Activated naive CD8-positive, alpha-beta T cell treated with anti-CD3 and anti-CD28 coated beads for 36 hours (primary cell): Measurements from ENCODE around the gene DPH5. TPM values are rescaled to one million over a fixed set of nuclear protein-coding genes. Genes with fewer than 3 reads are reported as not detected.
A peak's percentile ranks its signal among the peaks of the same experiment; 100 is the strongest.
"Not testable (repeated sequence)": the region's sequence is repeated elsewhere in the genome, so short reads cannot be mapped to it uniquely, and the experiment has no call there.

Experiments
- DNase-seq: peaks from one replicate; pipeline ENCODE4 v3.0.0; 2021
- H3K27ac Mint-ChIP-seq: one replicate; pipeline ENCODE4 v1.8.0; 2022; ENCODE audit warnings: mild to moderate bottlenecking, moderate library complexity, mixed read lengths
- H3K27me3 Mint-ChIP-seq: one replicate; pipeline ENCODE4 v1.8.0; 2022; ENCODE audit warnings: mild to moderate bottlenecking, mixed read lengths
- H3K36me3 Mint-ChIP-seq: one replicate; pipeline ENCODE4 v1.8.0; 2021; ENCODE audit warnings: mild to moderate bottlenecking, mixed read lengths
- H3K4me1 Mint-ChIP-seq: one replicate; pipeline ENCODE4 v1.8.0; 2021; ENCODE audit warnings: mixed read lengths
- H3K4me3 Mint-ChIP-seq: one replicate; pipeline ENCODE4 v1.8.0; 2022; ENCODE audit warnings: mild to moderate bottlenecking, moderate library complexity, mixed read lengths
- H3K9me3 Mint-ChIP-seq: one replicate; pipeline ENCODE4 v1.8.0; 2022; ENCODE audit warnings: mixed read lengths
- total RNA-seq, 2 experiments: library from RNA; stranded (reverse); gene quantifications; one replicate each; pipeline ENCODE4 v1.2.3, GENCODE V29; 2021

The DPH5 gene
- total RNA-seq, 2 experiments from 2014 or later, result 65.0 to 70.8 TPM

- peaks cover 94% of the 10 kb centered on the region for H3K36me3 Mint-ChIP-seq
- H3K4me1 Mint-ChIP-seq, result peaks cover 51% of the 10 kb centered on the region
- peaks cover 64% of the 10 kb centered on the region for H3K9me3 Mint-ChIP-seq
Observed at GRCh38 chr1:100949515-100950158, 75.9 kb downstream of the DPH5 start.

GRCh38 chr1:100948721-100949405, 76.7 kb downstream of the DPH5 start:
- DNase-seq, H3K27me3 Mint-ChIP-seq: not testable (repeated sequence)
- Mint-ChIP-seq H3K36me3 (peaks cover 94% of the 10 kb centered on the region), H3K9me3 (peaks cover 65% of the 10 kb centered on the region), H3K4me1 (peaks cover 48% of the 10 kb centered on the region), H3K4me3 (peak overlapping the region; percentile 6), H3K27ac (peak overlapping the region; percentile 84)

More at GRCh38 chr1:100949515-100950158, 75.9 kb downstream of the DPH5 start:
- peak overlapping the region; percentile 84 for H3K27ac Mint-ChIP-seq
- DNase-seq, result peak; percentile 35
- H3K27me3 Mint-ChIP-seq, H3K4me3 Mint-ChIP-seq: not testable (repeated sequence)

GRCh38 chr1:100947816-100948215, 77.8 kb downstream of the DPH5 start:
- H3K4me3 Mint-ChIP-seq, H3K27me3 Mint-ChIP-seq, DNase-seq: not testable (repeated sequence)
- peaks cover 93% of the 10 kb centered on the region for H3K36me3 Mint-ChIP-seq
- H3K4me1 Mint-ChIP-seq, result peaks cover 45% of the 10 kb centered on the region
- H3K9me3 Mint-ChIP-seq, result peaks cover 63% of the 10 kb centered on the region
- peak overlapping the region; percentile 31 for H3K27ac Mint-ChIP-seq

GRCh38 chr1:100946064-100946463, 79.5 kb downstream of the DPH5 start:
- Mint-ChIP-seq H3K4me1 (peaks cover 50% of the 10 kb centered on the region), H3K9me3 (peaks cover 54% of the 10 kb centered on the region), H3K36me3 (peaks cover 93% of the 10 kb centered on the region)
- DNase-seq, H3K27ac Mint-ChIP-seq, H3K4me3 Mint-ChIP-seq, H3K27me3 Mint-ChIP-seq: not testable (repeated sequence)

- no peak for DNase-seq
- Mint-ChIP-seq H3K36me3 (peaks cover 87% of the 10 kb centered on the region), H3K4me3 (no peak overlapping the region), H3K9me3 (peaks cover 46% of the 10 kb centered on the region), H3K27me3 (peaks cover 5% of the 10 kb centered on the region), H3K4me1 (peaks cover 45% of the 10 kb centered on the region), H3K27ac (peak overlapping the region; percentile 96)
Observed at GRCh38 chr1:100943533-100943932, 82.1 kb downstream of the DPH5 start.

- H3K27ac Mint-ChIP-seq, result peak overlapping the region; percentile 96
- H3K4me3 Mint-ChIP-seq, result peak overlapping the region; percentile 35
- peaks cover 5% of the 10 kb centered on the region for H3K27me3 Mint-ChIP-seq
- peaks cover 87% of the 10 kb centered on the region for H3K36me3 Mint-ChIP-seq
- H3K9me3 Mint-ChIP-seq, result peaks cover 42% of the 10 kb centered on the region
- no peak for DNase-seq
- H3K4me1 Mint-ChIP-seq, result peaks cover 37% of the 10 kb centered on the region
Observed at GRCh38 chr1:100942304-100943046, 83.1 kb downstream of the DPH5 start.

- no peak for DNase-seq
- Mint-ChIP-seq H3K9me3 (peaks cover 36% of the 10 kb centered on the region), H3K36me3 (peaks cover 84% of the 10 kb centered on the region), H3K27ac (peak overlapping the region; percentile 96), H3K27me3 (peaks cover 5% of the 10 kb centered on the region), H3K4me1 (peaks cover 32% of the 10 kb centered on the region), H3K4me3 (peak overlapping the region; percentile 33)
Observed at GRCh38 chr1:100941580-100942216, 83.9 kb downstream of the DPH5 start.

- peaks cover 36% of the 10 kb centered on the region for H3K4me1 Mint-ChIP-seq
- H3K4me3 Mint-ChIP-seq, result peak overlapping the region; percentile 75
- H3K27ac Mint-ChIP-seq, result peak overlapping the region; percentile 96
- H3K36me3 Mint-ChIP-seq, result peaks cover 84% of the 10 kb centered on the region
- peaks cover 33% of the 10 kb centered on the region for H3K9me3 Mint-ChIP-seq
- DNase-seq, result peak; percentile 48
- peaks cover 5% of the 10 kb centered on the region for H3K27me3 Mint-ChIP-seq
Observed at GRCh38 chr1:100941098-100941527, 84.5 kb downstream of the DPH5 start.

Other genes with a start within 250 kb of the DPH5 start
- 10 to 100 TPM in 1 of 2 experiments, 1 to 10 TPM in 1; 10.0 to 10.8 TPM for gene EXTL2, start 130.9 kb downstream of the DPH5 start, total RNA-seq
- gene SLC30A7, start 129.7 kb downstream of the DPH5 start, total RNA-seq, result 10 to 100 TPM; 38.9 to 40.9 TPM
- gene S1PR1, start 211.2 kb upstream of the DPH5 start, total RNA-seq, result 10 to 100 TPM; 72.6 to 75.9 TPM